Adrenal gland (tissue), 12 donors: ENCODE results near the gene M1AP. TPM values are rescaled to one million over a fixed set of nuclear protein-coding genes. Genes with fewer than 3 reads are reported as not detected.
A peak's percentile ranks its signal among the peaks of the same experiment; 100 is the strongest.

Source experiments
- DNase-seq, 7 donors: peaks; one replicate each; pipeline ENCODE4 v3.0.0-alpha.2; 2019 to 2020
- H3K27ac ChIP-seq, 5 donors: fragments of 200-600 bp; sonication (generic) in 4 of 5; 1 replicate in 3 of 5; 2 replicates in 2 of 5; pipeline versions ENCODE4 v1.5.1 to v1.8.0; 2016 to 2020; ENCODE audit warnings: mild to moderate bottlenecking in 1 of 5
- H3K27me3 ChIP-seq: fragments of 200-600 bp; 2 replicates; pipeline ENCODE4 v1.8.0; 2021
- H3K36me3 ChIP-seq, 2 donors: fragments of 200-600 bp; replicated peaks in 1 of 2; 1 replicate in 1 of 2; 2 replicates in 1 of 2; pipeline versions ENCODE4 v1.5.1 to v1.8.0; 2018 to 2022
- H3K4me1 ChIP-seq, 2 donors: fragments of 200-600 bp; replicated peaks in 1 of 2; 1 replicate in 1 of 2; 2 replicates in 1 of 2; pipeline versions ENCODE4 v1.5.1 to v1.8.0; 2018 to 2021
- H3K4me3 ChIP-seq, 4 donors: fragments of 200-600 bp; sonication (generic) in 3 of 4; one replicate each; pipeline ENCODE4 v1.5.1; 2016 to 2018
- H3K9me3 ChIP-seq, 3 donors: fragments of 200-600 bp; sonication (generic) in 1 of 3; replicated peaks in 1 of 3; 1 replicate in 2 of 3; 2 replicates in 1 of 3; pipeline versions ENCODE4 v1.5.1 to v1.8.0; 2016 to 2021
- CTCF ChIP-seq, 6 experiments: fragments of 450-650 bp in 4 of 6; fragments of 200-600 bp in 2 of 6; sonication (generic) in 1 of 6; IDR thresholded peaks; 1 replicate in 5 of 6; 2 replicates in 1 of 6; pipeline versions ENCODE4 v1.5.1 to v1.8.0; 2016 to 2021; ENCODE audit warnings: antibody characterized with exemption in 6 of 6, mild to moderate bottlenecking in 2 of 6, moderate library complexity in 1 of 6
- POLR2A ChIP-seq, 2 donors: fragments of 450-650 bp; IDR thresholded peaks; one replicate each; pipeline ENCODE4 v1.6.1; 2017; ENCODE audit warnings: antibody characterized with exemption in 2 of 2, mild to moderate bottlenecking in 2 of 2, moderate library complexity in 1 of 2
- WGBS, 4 donors: extraction: QIAGEN DNeasy Blood & Tissue Kit in 2 of 4; methylation state at CpG; one replicate each; pipeline versions ENCODE4 v1.1.5 to v1.1.7; 2013 to 2017; 5-methylcytosine and 5-hydroxymethylcytosine counted together
- intact Hi-C, 2 donors: fragments of 100-400 bp; cut with DNase I; formaldehyde crosslinking; loops; one replicate each; pipeline versions ENCODE4 v1.14.1 to v1.15.0; 2022 to 2023
- polyA plus RNA-seq, 3 donors: library from polyadenylated mRNA; stranded (reverse); fragments of 200-250 nt in 2 of 3; fragments of 350-450 nt in 1 of 3; fragmentation: Illumina TruSeq in 1 of 3; extraction: RNeasy Lipid Tissue Mini Kit (QIAGEN cat#74804) in 1 of 3; gene quantifications; one replicate each; pipeline ENCODE4 v1.2.3, GENCODE V29; 2013 to 2014
- total RNA-seq, 9 donors: library from RNA; depleted of rRNA in 4 of 9; stranded (reverse); fragments of >200 nt in 4 of 9; fragments of 120-200 nt in 1 of 9; fragmentation: NEBNext Ultra II Directional in 1 of 9; extraction: Animal tissue kit (Norgen Biotek cat#: 25700) in 1 of 9; gene quantifications; one replicate each; pipeline versions ENCODE4 v1.1.0 to v1.2.4, GENCODE V29; 2013 to 2023
- donor health status: healthy with polysubstance abuse.
- donor health status: Bipolar disorder and iron deficiency.
- donor health status: DM: yes; HTN: yes; CAD: no.
- donor health status: DM: no; HTN: no; CAD: no.
- donor health status: DM: no; HTN: no; CAD: no.
- donor health status: DM: yes; HTN: yes; CAD: no.

M1AP gene
- total and polyA plus RNA-seq, 12 donors = 0.47 to 2.2 (median 0.84) TPM; not detected in 1

GRCh38 chr2:74535440-74535965 lies 112.6 kb downstream of the M1AP start:
- no peak for DNase-seq
- WGBS, 4 donors = 85 to 97% (median 89%) methylated on average over 6 to 10 of the region's 10 CpGs
- Histone ChIP-seq H3K27me3 (no peaks in the 10 kb centered on the region), H3K4me3 (no peak overlapping the region), H3K27ac (no peak overlapping the region), H3K36me3 (peaks cover 0 to 13% of the 10 kb centered on the region in 2 donors), H3K4me1 (peaks cover 0 to 7% of the 10 kb centered on the region in 2 donors), H3K9me3 (no peaks in the 10 kb centered on the region)
- intact Hi-C loops = no loop called here
- TF ChIP-seq CTCF (IDR thresholded peaks at IDR 0.05) (no peak), POLR2A (IDR thresholded peaks at IDR 0.05) (no peak)

GRCh38 chr2:74534411-74534810 lies 113.7 kb downstream of the M1AP start:
- Histone ChIP-seq H3K4me1 (peaks cover 0 to 7% of the 10 kb centered on the region in 2 donors), H3K9me3 (no peaks in the 10 kb centered on the region), H3K36me3 (peaks cover 0 to 13% of the 10 kb centered on the region in 2 donors), H3K4me3 (no peak overlapping the region), H3K27ac (no peak overlapping the region), H3K27me3 (no peaks in the 10 kb centered on the region)
- TF ChIP-seq CTCF (IDR thresholded peaks at IDR 0.05) (no peak), POLR2A (IDR thresholded peaks at IDR 0.05) (no peak)
- no peak for DNase-seq
- intact Hi-C loops = no loop called here
- 83 to 97% (median 85%) methylated on average over 4 to 12 of the region's 12 CpGs for WGBS, 4 donors

DNA sequence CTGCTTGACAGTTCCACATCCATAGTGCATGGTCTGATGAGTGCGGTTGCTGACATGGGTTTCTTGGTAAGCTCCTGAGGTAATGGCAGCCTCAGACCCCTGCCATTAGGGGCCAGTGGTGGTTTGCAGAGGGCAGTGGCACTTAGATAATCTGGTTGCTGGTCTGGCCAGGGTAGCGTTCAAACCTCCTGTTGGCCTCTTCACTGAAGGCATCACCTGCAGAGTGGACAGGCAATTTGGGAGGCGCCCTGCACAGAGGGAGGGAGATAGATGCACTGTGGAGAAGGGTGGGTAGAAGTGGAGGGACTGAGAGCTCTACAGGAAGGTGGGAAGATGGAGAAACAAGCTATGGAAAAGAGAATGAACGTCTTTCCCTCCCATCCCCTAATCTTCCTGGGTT lies 114.7 kb downstream of the M1AP start:
- intact Hi-C loops = no loop called here
- TF ChIP-seq POLR2A (IDR thresholded peaks at IDR 0.05) = no peak
- no peak for TF ChIP-seq CTCF (IDR thresholded peaks at IDR 0.05)

DNA sequence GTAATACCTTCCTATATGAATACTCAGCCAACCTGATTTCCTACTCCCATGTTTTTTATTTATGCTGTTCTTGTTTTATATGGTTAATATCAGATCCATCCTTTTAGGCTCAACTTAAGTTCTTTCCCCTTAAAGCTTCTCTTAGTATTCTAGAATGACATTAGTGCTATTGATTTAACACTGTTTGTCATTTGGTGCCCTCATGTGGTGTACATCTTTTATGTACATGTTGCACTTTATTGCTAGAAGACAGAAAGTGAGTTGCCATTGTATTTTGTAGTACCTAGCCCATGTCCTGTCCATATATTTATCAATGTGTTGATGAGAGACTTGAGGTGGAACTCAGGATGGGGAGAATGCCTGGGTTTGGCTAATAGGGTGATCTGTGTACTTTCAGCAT lies 115.9 kb downstream of the M1AP start:
- Histone ChIP-seq H3K36me3 (peaks cover 0 to 19% of the 10 kb centered on the region in 2 donors), H3K27ac (no peak overlapping the region), H3K9me3 (no peaks in the 10 kb centered on the region), H3K4me1 (peaks cover 11 to 15% of the 10 kb centered on the region in 2 donors), H3K4me3 (no peak overlapping the region), H3K27me3 (no peaks in the 10 kb centered on the region)
- no peak for DNase-seq
- intact Hi-C loops = no loop called here
- TF ChIP-seq POLR2A (IDR thresholded peaks at IDR 0.05) = no peak
- TF ChIP-seq CTCF (IDR thresholded peaks at IDR 0.05) = peak in 3 of 6 experiments; percentile 20 to 29 (median 27)

More for the DNA sequence above, 114.7 kb downstream of the M1AP start:
- Histone ChIP-seq H3K27ac (no peak overlapping the region), H3K4me3 (no peak overlapping the region), H3K9me3 (no peaks in the 10 kb centered on the region), H3K27me3 (no peaks in the 10 kb centered on the region), H3K4me1 (peaks cover 6 to 12% of the 10 kb centered on the region in 2 donors), H3K36me3 (peaks cover 0 to 13% of the 10 kb centered on the region in 2 donors)
- 81 to 91% (median 83%) methylated on average over 3 to 4 of the region's 4 CpGs for WGBS, 4 donors
- DNase-seq = no peak
